NCI-H1694 (cell line): ENCODE results near the gene PKDREJ.
A peak's percentile ranks its signal among the peaks of the same experiment; 100 is the strongest.
"Not testable (repeated sequence)": the region's sequence is repeated elsewhere in the genome, so short reads cannot be mapped to it uniquely, and the experiment has no call there.

Experiments
- DNase-seq: peaks from one replicate; lab custom pipeline; 2025; lab: John Stamatoyannopoulos, UW

Gene PKDREJ, protein sequence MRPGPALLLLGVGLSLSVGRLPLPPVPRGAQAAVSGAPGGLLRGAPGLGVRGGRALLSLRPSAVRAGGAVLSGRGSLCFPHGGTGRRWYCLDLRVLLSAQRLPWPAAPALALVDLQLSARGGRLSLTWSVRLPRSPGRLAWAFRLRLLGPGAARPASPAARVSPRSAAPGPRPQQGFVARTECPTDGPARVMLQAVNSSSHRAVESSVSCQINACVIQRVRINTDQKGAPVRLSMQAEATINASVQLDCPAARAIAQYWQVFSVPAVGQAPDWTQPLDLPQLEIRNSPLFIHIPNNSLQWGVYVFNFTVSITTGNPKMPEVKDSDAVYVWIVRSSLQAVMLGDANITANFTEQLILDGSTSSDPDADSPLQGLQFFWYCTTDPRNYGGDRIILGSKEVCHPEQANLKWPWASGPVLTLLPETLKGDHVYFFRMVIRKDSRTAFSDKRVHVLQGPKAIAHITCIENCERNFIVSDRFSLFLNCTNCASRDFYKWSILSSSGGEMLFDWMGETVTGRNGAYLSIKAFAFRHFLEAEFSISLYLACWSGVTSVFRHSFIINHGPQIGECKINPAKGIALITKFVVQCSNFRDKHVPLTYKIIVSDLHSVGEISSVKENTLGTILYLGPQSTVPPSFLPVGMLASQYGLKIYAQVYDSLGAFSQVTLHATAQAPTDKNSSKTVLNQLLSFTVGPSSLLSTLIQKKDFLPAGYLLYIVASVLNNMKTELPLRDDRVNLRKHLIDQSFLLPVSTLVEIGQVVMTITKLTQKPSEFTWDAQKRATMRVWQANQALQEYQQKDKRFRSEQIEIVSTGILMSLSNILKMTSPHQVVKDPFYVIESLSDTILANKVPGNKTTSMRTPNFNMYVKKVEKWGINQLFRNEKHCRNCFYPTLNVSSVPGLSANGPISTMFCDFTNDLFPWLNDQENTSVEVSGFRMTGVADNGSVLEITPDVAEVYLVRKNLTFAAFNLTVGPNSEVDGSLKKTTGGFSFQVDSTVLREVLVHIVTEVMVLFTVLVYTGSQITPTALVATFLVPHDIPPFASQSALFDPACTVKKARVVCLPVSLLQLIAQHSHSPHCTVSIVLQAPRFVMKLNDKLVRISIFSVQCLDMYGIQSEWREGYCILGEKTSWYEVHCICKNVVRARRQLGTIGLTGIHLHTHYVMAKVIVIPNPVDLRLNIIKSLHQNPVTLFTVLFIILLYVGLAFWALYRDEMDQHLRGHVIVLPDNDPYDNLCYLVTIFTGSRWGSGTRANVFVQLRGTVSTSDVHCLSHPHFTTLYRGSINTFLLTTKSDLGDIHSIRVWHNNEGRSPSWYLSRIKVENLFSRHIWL (N-terminal part only)

DNA sequence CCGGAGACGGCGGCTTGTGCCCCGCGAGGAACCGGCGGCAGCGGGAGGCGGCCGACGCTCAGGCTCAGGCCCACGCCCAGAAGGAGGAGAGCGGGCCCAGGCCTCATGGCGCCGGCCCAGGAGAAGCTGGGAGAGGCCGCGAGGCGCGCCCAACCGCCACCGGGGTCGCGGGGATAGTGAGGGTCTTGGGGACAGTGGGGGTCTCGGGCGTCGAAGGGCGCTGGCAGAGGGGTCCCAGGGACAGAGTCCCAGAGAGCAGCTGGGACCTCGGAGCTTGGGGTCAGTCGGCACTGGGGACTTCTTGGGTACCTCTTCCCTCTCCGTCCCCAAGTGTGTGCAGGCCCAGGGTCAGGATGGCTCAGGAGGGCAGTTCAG is at the start of gene PKDREJ:
Gene PKDREJ (minus strand): TSS at position 128 of the 375 bp plus-strand sequence. CDS start 21 bp downstream, at position 107.
- DNase-seq = no peak

DNA sequence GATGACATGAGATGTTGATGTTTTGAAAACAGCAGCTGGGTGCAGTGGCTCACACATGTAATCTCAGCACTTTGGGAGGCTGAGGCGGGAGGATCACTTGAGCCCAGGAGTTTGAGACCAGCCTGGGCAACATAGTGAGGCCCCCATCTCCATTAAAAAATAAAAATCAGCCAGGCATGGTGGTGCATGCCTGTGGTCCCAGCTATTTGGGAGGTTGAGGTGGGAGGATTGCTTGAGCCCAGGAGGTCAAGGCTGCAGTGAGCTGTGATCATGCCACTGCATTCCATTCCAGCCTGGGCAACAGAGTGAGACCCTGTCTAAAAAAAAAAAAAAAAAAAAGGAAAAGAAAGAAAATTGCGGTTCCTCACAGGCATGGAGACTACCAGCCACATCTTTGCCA is 49.7 kb upstream of the PKDREJ start:
- not testable (repeated sequence) for DNase-seq

DNA sequence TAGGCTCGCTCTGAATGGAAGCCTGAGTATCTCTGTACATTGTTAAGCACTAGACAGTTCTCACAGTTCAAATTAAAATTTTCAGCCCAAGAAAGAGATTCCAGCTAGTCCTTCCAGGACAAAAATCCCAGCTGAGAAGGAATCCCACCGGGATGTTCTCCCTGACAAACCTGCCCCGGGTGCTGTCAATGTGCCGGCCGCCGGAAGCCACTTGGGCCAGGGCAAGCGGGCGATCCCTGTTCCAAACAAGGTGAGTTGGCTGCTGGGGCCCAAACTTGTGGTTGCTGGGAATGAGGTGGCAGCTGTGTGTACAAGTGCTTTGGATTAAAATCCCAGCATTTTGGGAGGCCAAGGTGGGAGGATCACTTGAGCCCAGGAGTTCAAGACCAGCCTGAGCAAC is 48.9 kb upstream of the PKDREJ start:
- no peak for DNase-seq

DNA sequence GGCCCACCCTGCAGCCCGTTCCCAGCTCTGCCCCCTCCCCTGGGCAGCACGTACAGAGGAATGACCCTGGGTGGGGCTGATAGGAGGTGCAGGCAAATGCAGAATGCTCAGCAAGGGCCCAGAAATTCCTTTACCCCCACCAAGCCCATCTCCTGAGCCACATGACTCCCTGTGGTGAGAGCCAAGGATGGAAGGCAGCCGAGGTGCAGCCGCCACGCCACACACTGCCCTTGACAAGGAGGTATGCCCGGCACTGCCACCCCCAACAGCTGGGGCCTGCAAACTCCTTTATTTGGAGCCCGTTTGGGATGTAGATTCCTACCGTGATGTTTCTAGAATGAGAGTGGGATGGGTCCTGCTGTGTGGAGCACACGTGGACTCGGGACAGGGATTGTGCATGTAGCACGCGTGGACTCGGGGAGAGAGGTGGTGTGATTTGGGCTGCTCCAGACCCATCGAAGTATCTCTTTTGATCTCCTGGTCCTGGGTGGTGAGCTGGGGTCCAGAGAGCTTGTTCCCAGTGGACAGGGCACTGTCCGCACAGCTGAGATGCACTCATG is 46.5 kb upstream of the PKDREJ start:
- no peak for DNase-seq

DNA sequence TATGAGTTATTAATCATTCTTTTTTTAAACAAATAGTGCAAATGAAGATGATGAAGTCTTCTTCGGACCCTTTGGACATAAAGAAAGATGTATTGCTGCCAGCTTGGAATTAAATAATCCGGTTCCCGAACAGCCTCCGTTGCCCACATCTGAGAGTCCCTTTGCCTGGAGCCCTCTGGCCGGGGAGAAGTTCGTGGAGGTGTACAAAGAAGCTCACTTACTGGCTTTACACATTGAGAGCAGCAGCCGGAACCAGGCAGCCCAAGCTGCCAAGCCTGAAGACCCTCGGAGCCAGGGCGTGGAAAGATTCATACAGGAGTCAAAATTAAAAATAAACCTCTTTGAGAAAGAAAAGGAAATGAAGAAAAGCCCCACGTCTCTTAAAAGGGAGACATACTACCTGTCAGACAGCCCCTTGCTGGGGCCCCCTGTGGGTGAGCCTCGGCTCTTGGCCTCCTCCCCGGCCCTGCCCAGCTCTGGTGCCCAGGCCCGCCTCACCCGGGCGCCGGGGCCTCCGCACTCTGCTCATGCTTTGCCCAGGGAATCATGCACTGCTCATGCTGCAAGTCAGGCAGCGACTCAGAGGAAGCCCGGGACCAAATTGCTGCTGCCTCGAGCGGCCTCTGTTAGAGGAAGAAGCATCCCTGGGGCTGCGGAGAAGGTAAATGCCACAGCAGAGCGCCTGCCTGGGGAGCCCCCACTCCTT is 45.3 kb upstream of the PKDREJ start:
- no peak for DNase-seq

DNA sequence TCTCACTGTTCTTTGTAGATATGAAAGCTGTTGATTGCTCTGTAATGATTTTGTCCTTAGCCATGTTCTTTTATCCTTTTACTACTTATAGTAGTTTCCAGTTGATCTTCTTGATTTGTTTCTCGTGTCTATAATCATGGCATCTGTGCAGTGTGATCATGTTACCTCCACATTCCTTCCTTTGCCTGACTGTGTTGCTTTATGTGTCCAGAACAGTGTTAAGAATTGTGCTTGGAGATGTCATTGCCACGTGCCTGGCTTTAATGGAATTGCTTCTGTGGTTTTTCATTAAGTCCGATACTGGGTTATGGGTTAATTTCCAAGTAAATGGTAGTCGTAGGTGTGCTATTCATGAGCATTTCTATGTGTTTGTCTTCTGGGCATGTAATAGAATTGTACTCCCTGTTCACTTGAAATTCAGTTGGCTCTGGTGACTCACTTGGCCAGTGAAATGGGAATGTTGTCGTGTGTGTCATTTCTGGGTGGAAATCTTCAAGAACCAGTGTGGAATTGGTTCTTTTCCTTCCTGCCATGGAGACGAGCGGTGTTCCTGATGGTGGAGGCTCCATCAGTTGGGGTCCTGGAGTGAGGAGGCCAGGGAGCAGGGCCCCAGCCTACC is 40.3 kb upstream of the PKDREJ start:
- no peak for DNase-seq

DNA sequence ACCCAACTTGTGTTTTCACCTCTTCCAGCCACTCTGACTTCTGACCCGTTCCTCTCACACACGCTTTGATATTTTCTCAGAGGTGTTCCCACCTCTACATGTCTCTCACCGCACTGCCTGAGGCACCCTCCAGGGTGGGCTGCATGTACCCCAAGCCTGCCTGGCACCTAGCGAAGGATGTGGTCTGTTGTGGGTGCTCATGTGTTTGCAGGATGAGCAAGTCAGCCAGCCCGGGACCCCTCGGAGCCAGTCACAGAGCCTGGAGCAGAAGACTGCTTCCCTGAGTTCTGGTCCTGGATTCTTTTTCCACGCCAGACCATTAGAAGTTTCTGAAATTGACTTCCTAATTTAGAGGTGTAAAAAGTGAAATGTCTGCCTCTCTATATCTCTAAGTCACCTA is 37.3 kb upstream of the PKDREJ start:
- DNase-seq = no peak

DNA sequence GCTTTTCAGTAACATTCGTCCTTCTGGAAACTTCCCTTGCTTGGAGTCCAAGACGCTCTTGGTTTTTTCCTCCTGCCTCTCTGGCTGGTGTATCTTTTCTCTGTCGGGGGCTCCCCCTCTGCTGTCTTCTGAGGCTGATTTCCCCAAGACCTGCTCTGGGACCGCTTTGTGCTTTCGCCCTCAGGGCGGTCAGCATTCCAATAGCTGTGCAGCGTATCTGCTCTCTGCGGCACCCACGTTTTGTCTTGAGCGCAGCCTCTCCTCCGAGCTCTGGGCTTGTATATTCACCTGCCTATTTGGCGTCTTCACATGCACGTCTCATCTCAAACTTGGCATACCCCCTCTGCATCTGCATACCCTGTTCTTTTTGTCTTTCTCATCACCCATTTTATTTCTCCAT is 36.0 kb upstream of the PKDREJ start:
- no peak for DNase-seq

DNA sequence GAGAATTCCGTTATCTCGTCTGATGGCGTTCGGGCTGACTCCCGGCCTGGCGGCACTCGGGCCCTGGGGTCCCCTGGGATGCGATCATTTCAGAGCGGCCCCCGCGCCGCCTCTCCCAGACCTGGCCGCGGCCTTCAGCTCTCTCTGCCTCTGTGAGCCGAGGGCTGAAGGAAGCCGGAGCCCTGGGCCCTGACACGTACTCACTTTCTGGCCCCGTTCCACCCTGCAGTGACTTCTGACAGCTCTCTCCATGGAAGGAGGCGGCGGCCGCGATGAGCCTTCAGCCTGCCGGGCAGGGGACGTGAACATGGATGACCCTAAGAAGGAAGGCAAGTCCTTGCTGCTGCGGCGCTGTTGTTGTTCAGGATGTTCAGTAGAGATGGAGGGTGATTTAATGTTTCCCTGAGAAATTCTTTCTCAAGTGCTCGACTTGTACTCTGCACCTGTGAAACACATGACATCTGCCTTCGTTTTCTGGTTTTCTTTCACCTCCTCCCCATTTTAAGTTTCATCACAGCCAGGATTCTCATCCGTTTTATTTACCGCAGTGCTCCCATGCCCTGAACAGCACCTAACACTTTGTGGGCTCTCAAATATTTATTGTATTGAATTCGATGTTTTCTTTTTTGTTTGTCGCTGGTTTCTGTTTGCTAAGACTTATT is 34.1 kb upstream of the PKDREJ start:
- no peak for DNase-seq

DNA sequence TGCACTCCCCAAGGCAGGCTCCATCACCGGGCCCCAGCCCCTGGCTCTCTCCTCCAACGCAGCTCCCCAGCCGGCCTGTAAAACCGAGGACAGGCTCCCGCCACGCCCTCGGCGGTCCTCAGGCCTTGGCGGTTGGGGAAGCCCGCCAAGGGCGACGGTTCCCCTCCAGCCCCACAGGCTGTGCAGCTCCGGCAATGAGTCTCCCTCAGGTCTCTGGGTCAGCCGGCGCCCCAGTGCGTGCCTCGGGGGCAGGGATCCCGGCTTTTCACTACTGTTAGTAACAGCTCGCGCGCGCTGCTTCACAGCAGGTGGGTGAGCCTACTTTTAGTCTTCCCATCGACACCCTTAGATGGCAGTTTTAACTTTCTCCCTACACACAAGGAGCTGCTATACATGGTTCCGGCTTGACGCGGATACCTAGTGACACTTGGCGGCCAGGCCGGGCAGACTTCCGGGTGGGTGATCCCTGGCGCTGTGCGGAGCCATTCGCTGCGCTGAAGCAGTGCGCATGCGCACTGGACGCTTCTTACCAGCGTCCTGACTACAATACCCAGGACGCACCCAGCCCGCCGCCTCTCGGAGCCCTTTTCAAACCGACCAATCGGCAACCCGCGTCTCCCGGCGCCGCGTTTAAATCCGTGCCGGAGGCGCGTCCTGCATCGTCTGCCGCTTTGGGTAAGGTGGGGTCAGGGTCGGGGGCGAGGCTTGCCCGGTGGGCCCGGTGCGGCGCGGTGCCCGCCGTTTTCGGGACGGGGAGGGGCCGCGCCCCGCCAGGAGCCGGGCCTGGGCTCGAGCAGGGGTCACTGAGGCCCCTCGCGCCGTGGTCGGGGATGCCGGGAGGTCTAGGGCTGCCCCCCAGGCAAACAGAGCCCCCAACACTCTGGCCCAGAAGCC is 33.4 kb upstream of the PKDREJ start, which contains the start of gene GTSE1:
Gene GTSE1 (plus strand): TSS at position 614 of the 894 bp plus-strand sequence. CDS start 531 bp downstream, outside the sequence.
- peak; percentile 98 for DNase-seq

DNA sequence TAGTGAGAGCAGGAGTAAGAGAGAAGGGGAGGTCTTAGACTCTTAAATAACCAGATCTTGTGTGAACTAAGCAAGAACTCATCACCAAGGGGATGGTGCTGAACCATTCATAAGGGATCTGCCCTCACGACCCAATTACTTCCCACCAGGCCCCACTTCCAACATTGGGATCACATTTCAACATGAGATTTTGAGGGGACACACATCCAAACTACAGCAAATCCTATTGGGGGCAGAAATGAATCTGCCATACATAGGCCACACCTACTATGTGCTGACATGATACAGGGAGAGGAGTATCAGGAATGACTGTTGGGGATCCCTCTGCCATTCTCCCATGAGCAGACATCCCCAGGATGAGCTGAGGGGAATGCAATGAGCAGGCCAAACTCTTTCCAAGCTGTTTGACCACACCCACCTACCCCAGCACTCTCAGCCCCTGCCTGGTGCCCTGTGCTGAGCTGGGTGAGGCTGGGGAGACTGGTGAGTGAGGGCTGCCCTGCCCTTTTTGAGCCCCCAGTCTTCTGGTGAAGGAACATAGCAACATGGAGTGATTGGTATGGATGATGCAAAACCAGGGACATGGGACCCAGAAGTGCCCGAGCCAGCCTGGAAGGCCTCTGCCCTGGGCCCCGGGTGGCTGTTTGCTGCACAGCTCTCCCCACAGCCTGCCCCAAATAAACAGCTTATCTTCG is 32.3 kb upstream of the PKDREJ start:
- no peak for DNase-seq

DNA sequence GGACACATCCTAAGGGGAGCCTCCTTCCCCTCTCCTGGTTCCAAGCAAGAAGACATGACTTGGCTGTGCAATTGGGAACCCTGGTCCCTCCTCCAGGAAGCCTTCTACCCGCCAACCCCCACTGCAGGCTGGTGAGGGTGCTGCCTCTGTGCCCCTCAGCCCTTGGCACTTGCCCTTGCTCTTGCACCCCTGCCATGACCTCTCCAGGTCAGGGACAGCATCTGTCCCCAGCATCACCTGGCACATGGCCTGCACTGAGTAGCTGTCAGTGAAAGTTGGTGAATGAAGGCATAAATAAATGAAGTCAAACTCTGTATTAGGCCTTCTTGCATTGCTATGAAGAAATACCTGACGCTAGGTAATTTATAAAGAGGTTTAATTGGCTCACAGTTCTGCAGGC is 31.6 kb upstream of the PKDREJ start:
- no peak for DNase-seq

DNA sequence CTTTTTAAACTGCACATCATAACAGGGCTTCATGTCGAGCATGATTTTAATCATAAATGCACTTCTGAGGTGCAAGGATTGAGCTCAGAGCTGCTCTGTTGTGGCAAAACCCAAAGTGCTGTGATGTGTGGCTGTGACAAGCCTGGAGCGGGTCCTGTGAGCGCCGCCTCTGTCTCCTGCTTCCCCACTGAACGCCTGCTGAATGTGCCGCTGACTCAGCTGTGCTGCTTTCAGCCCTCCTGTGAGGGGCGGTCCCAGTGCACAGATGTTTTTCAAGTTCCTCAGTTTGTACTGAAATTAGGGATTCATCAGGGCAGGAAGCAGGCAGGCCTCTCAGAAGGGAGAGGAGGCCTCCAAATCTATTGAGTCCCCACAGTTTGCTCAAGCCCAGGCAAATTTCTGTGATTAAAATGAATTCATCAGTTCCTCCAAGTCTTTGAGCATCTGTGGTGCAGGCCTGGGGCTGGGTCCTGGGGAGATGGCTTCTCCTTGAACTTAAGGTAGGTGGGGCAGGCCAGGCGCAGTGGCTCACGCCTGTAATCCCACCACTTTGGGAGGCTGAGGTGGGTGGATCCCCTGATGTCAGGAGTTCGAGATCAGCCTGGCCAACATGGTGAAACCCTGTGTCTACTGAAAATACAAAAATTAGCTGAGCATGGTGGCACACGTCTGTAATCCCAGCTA is 30.6 kb upstream of the PKDREJ start:
- peak; percentile 49 for DNase-seq

DNA sequence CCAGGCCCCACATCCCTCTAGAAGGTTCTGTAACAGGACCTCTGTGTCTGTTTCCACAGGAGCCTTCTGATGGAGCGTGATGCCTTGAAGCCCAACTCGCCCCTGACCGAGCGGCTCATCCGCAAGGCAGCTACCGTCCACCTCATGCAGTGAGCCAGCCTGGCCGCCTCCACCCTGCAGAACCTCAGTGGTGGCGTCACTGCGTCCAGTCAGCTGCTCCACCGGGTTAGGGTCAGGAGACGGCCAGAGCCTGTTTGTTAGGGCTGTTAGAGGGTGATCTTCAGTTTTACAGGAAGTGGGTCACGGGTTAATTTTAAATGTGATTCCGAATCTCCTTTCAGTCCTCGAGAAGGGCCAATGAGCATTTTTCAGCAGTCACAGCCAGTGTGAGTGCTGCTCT is 29.6 kb upstream of the PKDREJ start:
- DNase-seq = no peak

DNA sequence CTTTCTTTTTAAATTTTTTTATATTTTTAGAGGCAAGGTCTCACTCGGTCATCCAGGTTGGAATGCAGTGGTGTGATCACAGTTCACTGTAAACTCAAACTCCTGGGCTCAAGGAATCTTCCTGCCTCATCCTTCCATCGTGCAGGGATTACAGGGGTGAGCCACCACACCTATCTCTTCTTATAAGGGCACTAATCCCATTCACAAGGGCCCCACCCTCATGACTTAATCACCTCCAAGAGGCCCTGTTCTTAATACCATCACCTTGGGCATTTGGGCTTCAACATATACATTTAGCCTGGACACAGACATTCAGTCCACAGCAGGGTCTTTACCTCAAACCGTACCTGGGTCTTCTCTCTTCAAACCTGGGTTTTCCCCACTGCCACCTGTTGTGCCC is 29.0 kb upstream of the PKDREJ start:
- DNase-seq = no peak

DNA sequence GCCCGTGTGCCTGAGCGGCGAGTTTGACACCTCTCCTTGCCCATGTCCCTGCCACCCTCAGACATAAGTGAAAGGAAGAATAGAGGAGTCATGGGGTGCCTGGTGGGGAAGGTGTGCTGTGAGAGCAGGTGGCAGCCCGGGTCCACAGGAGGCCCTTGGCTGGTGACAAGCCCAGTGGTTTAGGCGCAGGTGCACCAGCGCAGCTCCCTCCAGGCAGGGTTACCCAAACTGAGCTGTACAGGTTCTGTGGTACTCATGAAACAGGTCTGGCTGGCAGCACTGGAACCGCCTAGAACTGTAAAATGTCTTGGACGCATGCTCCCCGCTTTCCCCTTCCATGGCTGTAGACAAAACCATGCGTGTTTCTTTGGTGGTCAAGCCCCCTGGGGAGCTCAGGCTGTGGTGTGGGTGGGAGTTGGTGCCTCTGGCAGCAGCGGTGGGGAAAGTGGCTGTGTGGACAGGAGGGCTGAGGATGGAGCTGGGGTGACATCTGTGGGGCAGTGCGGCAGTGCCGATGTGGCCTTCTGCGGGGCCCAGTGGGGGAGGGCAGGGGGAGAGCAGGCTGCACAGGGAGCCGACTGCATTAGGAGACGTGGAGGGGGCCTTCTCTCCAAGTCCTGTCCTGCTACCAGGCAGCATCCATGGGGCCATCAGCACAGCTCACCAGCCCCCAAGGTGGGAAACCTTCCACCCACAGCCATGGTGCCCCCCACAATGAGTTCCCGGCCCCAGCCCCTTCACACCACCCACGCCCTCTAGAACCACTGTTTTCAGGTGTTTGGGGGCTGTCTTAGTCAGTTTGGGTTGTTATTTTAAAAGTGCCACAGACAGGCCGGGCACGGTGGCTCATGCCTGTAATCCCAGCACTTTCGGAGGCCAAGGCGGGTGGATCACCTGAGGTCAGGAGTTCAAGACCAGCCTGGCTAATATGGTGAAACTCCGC is 28.0 kb upstream of the PKDREJ start:
- no peak for DNase-seq
